K562 (cell line): ENCODE measurements around the gene PDE3A. TPM values are rescaled to one million over a fixed set of nuclear protein-coding genes. Genes with fewer than 3 reads are reported as not detected.

ENCODE experiments used
- ATAC-seq: fragments of 200-7000 bp; cut with Tn5 transposase; 3 replicates; pipeline ENCODE4 v1.9.1; 2020; ENCODE audit warnings: moderate library complexity
- BruUV-seq: library from RNA; stranded (reverse); fragments of 400-500 nt; replicated peaks from 2 replicates; lab custom pipeline; 2021; lab: Mats Ljungman, UMichigan
- CTCF ChIA-PET: fragments of 300-600 bp; formaldehyde crosslinking; extraction: SDS; loops from one replicate; lab custom pipeline; 2021; ENCODE audit warnings: low intra/inter-chr PET ratio; lab: Yijun Ruan, JAX
- POLR2A ChIA-PET: fragments of 300-600, 350-650 bp; sonication (Branson Sonifier 250); formaldehyde crosslinking; extraction: SDS; loops from one replicate; lab custom pipeline; 2021; ENCODE audit warnings: antibody characterized with exemption, inconsistent platforms; lab: Yijun Ruan, JAX
- DNase-seq, 4 experiments: peaks; one replicate each; pipeline versions ENCODE4 v3.0.0 to v3.0.0-alpha.2; 2011 to 2018; ENCODE audit warnings: low spot score in 3 of 4, mixed read lengths in 3 of 4; ENCODE audit errors: extremely low read depth in 1 of 4
- FAIRE-seq: peaks from 2 replicates; lab custom pipeline; 2011; peaks lifted over from hg19 to GRCh38; lab: Jason Lieb, UNC
- H2AFZ ChIP-seq: 2 replicates; pipeline ENCODE4 v1.6.0; 2011; ENCODE audit warnings: low read depth, low read length, control low read depth, inconsistent platforms
- H3K27ac ChIP-seq: fragments of 200-600 bp; 3 replicates; pipeline ENCODE4 v1.8.0; 2011; ENCODE audit warnings: low read depth, mild to moderate bottlenecking, control low read depth, inconsistent platforms, low read length, moderate library complexity, mixed read lengths; ENCODE audit errors: extremely low read depth
- H3K27me3 ChIP-seq, 2 experiments: fragments of 300-600 bp in 1 of 2; 2 replicates in 1 of 2; 3 replicates in 1 of 2; pipeline versions ENCODE4 v1.6.0 to v1.8.0; 2011; ENCODE audit warnings: inconsistent platforms in 2 of 2, low read length in 2 of 2, mild to moderate bottlenecking in 1 of 2, mixed read lengths in 1 of 2, moderate library complexity in 1 of 2; ENCODE audit not compliant: control insufficient read depth in 2 of 2, insufficient read depth in 2 of 2
- H3K36me3 ChIP-seq: fragments of 300-600 bp; 3 replicates; pipeline ENCODE4 v1.8.0; 2011; ENCODE audit warnings: mild to moderate bottlenecking, low read length, inconsistent platforms; ENCODE audit not compliant: control insufficient read depth, insufficient read depth
- H3K4me1 ChIP-seq, 2 experiments: fragments of 200-600 bp in 1 of 2; replicated peaks in 1 of 2; 2 replicates in 1 of 2; 3 replicates in 1 of 2; pipeline versions ENCODE4 v1.5.1 to v1.8.0; 2011; ENCODE audit warnings: inconsistent platforms in 2 of 2, low read length in 2 of 2, mild to moderate bottlenecking in 1 of 2, mixed read lengths in 1 of 2, moderate library complexity in 1 of 2; ENCODE audit not compliant: control insufficient read depth in 2 of 2, insufficient read depth in 2 of 2
- H3K4me2 ChIP-seq: 2 replicates; pipeline ENCODE4 v1.6.1; 2011; ENCODE audit warnings: low read length, control low read depth, inconsistent platforms, mixed read lengths; ENCODE audit not compliant: insufficient read depth
- H3K4me3 ChIP-seq: fragments of 200-600 bp; sonication (generic), shearing (Covaris generic); 2 replicates; pipeline ENCODE4 v1.5.1; 2016; ENCODE audit warnings: control low read depth, inconsistent platforms
- H3K79me2 ChIP-seq: fragments of 200-600 bp; 3 replicates; pipeline ENCODE4 v1.8.0; 2011; ENCODE audit warnings: low read length, inconsistent platforms; ENCODE audit not compliant: control insufficient read depth, insufficient read depth
- H3K9ac ChIP-seq, 2 experiments: 2 replicates each; pipeline versions ENCODE4 v1.6.0 to v1.6.1; 2011; ENCODE audit warnings: low read depth in 2 of 2, low read length in 2 of 2, control low read depth in 1 of 2, inconsistent platforms in 1 of 2, mild to moderate bottlenecking in 1 of 2, mixed read lengths in 1 of 2; ENCODE audit not compliant: insufficient read depth in 1 of 2
- H3K9me1 ChIP-seq: one replicate; pipeline ENCODE4 v1.6.0; 2011; ENCODE audit warnings: inconsistent platforms, mild to moderate bottlenecking, low read length, moderate library complexity; ENCODE audit not compliant: control insufficient read depth, insufficient read depth
- H3K9me3 ChIP-seq: replicated peaks from 2 replicates; pipeline ENCODE4 v1.5.1; 2011; ENCODE audit warnings: low read depth, low read length, inconsistent platforms; ENCODE audit not compliant: control insufficient read depth, insufficient read depth
- H4K20me1 ChIP-seq: replicated peaks from 2 replicates; pipeline ENCODE4 v1.6.1; 2011; ENCODE audit warnings: low read length, inconsistent platforms, mixed read lengths; ENCODE audit not compliant: control insufficient read depth, insufficient read depth
- BCOR ChIP-seq: fragments of 450-650 bp; IDR thresholded peaks from 2 replicates; pipeline ENCODE4 v1.6.1; 2016
- KDM2B ChIP-seq: fragments of 250-450 bp; sonication (Bioruptor Pico); IDR thresholded peaks from 2 replicates; pipeline ENCODE4 v1.8.0; 2021; ENCODE audit warnings: mild to moderate bottlenecking, moderate library complexity
- KDM4B ChIP-seq, 2 experiments: fragments of 450-650 bp in 1 of 2; sonication (generic) in 1 of 2; IDR thresholded peaks; 2 replicates each; pipeline ENCODE4 v1.6.1; 2016 to 2017; ENCODE audit warnings: borderline replicate concordance in 2 of 2, antibody characterized with exemption in 1 of 2, low read depth in 1 of 2, mild to moderate bottlenecking in 1 of 2
- MXI1 ChIP-seq: IDR thresholded peaks from 2 replicates; pipeline ENCODE4 v1.6.1; 2011; ENCODE audit warnings: low read depth, mild to moderate bottlenecking, improper control_type of control experiment, low read length
- RAD21 ChIP-seq, 2 experiments: fragments of 250-450 bp in 1 of 2; fragments of 450-650 bp in 1 of 2; sonication (Bioruptor Pico) in 1 of 2; formaldehyde crosslinking in 1 of 2; IDR thresholded peaks in 1 of 2; conservative IDR thresholded peaks in 1 of 2; 2 replicates each; pipeline versions ENCODE4 v1.4.0 to v1.8.0; 2020 to 2022; ENCODE audit warnings: mild to moderate bottlenecking in 2 of 2, moderate library complexity in 1 of 2
- SAFB2 ChIP-seq: fragments of 200-400 bp; formaldehyde crosslinking; IDR thresholded peaks from 2 replicates; pipeline ENCODE4 v1.6.1; 2018; ENCODE audit warnings: borderline replicate concordance, low read length, low read depth, moderate library complexity; ENCODE audit not compliant: severe bottlenecking
- SUPT5H ChIP-seq: fragments of 450-650 bp; IDR thresholded peaks from 2 replicates; pipeline ENCODE4 v1.6.1; 2016
- TAF15 ChIP-seq: fragments of 200-400 bp; formaldehyde crosslinking; IDR thresholded peaks from 2 replicates; pipeline ENCODE4 v1.6.1; 2017; ENCODE audit warnings: mild to moderate bottlenecking, low read depth, low read length, moderate library complexity
- ZNF143 ChIP-seq: sonication (generic); formaldehyde crosslinking; IDR thresholded peaks from 2 replicates; pipeline ENCODE4 v1.9.0; 2022; ENCODE audit warnings: mild to moderate bottlenecking, missing genetic modification reagents
- ZNF3 ChIP-seq: fragments of 250-450 bp; sonication (Bioruptor Pico); IDR thresholded peaks from 2 replicates; pipeline ENCODE4 v1.5.0; 2021; ENCODE audit warnings: mild to moderate bottlenecking, moderate library complexity
- ZNF77 ChIP-seq: fragments of 250-450 bp; sonication (Bioruptor Pico); IDR thresholded peaks from 2 replicates; pipeline ENCODE4 v1.5.0; 2020
- WGBS: fragments of 100-300 bp; shearing (Covaris generic); methylation state at CpG from one replicate; pipeline ENCODE4 v1.1.6; 2016; ENCODE audit warnings: low coverage, mixed read lengths; ENCODE audit not compliant: insufficient coverage; ENCODE audit errors: missing lambda C conversion rate; 5-methylcytosine and 5-hydroxymethylcytosine counted together
- in situ Hi-C: fragments of 300-500 bp; cut with MboI; formaldehyde crosslinking; loops from 4 replicates; pipeline ENCODE4 v1.15.0; 2018; ENCODE audit warnings: inconsistent platforms, mixed read lengths
- intact Hi-C: fragments of 100-400 bp; cut with micrococcal nuclease; formaldehyde crosslinking; loops from 2 replicates; pipeline ENCODE4 v1.14.2; 2022
- polyA plus RNA-seq, 8 experiments: library from polyadenylated mRNA; depleted of rRNA in 4 of 8; stranded (reverse) in 5 of 8; unstranded in 3 of 8; fragments of >200 nt; fragmentation: Nextera tagmentation in 2 of 8; fragmentation: Illumina TruSeq in 1 of 8; extraction: Ambion mirVana in 2 of 8; extraction: Trizol in 1 of 8; gene quantifications; 2 replicates each; pipeline versions ENCODE4 v1.2.1 to v1.2.3, GENCODE V29; 2011 to 2014; ENCODE audit warnings: inconsistent platforms in 1 of 8, missing spikeins in 1 of 8
- total RNA-seq, 7 experiments: library from RNA; depleted of rRNA in 6 of 7; stranded (reverse); fragments of >200 nt in 6 of 7; fragmentation: Illumina TruSeq in 2 of 7; extraction: Trizol in 2 of 7; gene quantifications; 2 replicates each; pipeline versions ENCODE4 v1.2.1 to v1.2.3, GENCODE V29; 2011 to 2021; ENCODE audit warnings: low replicate concordance in 1 of 7

The PDE3A gene
- total and polyA plus RNA-seq, 9 of the 15 experiments (the other 6 are each of a cell fraction or from before 2014, with no cell fraction given), result 0.02 TPM; not detected in 8

DNA sequence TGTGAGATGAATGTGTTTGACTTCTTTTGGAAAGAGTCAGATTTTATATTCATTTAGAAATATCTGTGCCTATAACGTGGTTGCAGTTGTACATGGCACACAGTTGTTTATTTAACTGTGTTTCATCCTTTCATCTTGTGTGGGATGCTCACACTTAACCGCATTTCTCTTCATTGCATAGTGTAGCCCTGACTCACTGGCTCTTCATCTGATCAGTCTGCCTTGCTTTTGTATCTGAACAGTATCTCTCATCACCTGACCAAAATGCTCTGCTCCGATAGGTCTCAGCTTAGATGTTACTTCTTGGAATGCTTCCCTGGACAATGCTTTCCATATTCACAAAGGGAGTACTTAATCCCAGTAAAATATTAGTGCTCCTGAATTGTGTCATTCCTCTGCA lies 83.4 kb downstream of the PDE3A start (continued):
- no peak for TF ChIP-seq ZNF143 (CRISPR knock-in tag)

GRCh38 chr12:20452496-20453010 lies 84.2 kb downstream of the PDE3A start:
- ChIA-PET CTCF (no interaction called here), POLR2A (no interaction called here)
- no peak for ATAC-seq
- no peak for DNase-seq
- TF ChIP-seq ZNF77 (CRISPR knock-in tag) (no peak), BCOR (no peak), KDM4B (IDR thresholded peaks at IDR 0.05; ENCODE audit: borderline replicate concordance in 2 of 2, low read depth in 1 of 2) (no peak), SAFB2 (no peak), KDM2B (CRISPR knock-in tag) (no peak), TAF15 (no peak), SUPT5H (no peak), RAD21 (CRISPR knock-in tag; conservative IDR thresholded peaks at IDR 0.05 in 1 of 2, IDR thresholded peaks at IDR 0.05 in 1 of 2) (no peak), ZNF3 (no peak), MXI1 (no peak)
- Histone ChIP-seq H3K27ac (no peak overlapping the region), H3K27me3 (no peaks in the 10 kb centered on the region), H3K79me2 (no peaks in the 10 kb centered on the region), H3K9me3 (no peaks in the 10 kb centered on the region), H3K9me1 (no peaks in the 10 kb centered on the region), H3K4me2 (no peak overlapping the region), H3K4me3 (no peak overlapping the region), H3K4me1 (no peaks in the 10 kb centered on the region), H2AFZ (no peak overlapping the region), H3K36me3 (no peaks in the 10 kb centered on the region), H4K20me1 (no peaks in the 10 kb centered on the region), H3K9ac (no peak overlapping the region)
- WGBS, result 4% methylated on average over 4 of the region's 4 CpGs
- BruUV-seq, result no TSS peak
- no peak for FAIRE-seq
- in situ Hi-C loops, result no loop called here
- intact Hi-C loops, result no loop called here
